ENCODE data around the gene FAHD1. TPM values are rescaled to one million over a fixed set of nuclear protein-coding genes. Genes with fewer than 3 reads are reported as not detected.

FAHD1 gene
- total RNA-seq, 1 donor from 2014 or later, result 26.3 TPM

DNA sequence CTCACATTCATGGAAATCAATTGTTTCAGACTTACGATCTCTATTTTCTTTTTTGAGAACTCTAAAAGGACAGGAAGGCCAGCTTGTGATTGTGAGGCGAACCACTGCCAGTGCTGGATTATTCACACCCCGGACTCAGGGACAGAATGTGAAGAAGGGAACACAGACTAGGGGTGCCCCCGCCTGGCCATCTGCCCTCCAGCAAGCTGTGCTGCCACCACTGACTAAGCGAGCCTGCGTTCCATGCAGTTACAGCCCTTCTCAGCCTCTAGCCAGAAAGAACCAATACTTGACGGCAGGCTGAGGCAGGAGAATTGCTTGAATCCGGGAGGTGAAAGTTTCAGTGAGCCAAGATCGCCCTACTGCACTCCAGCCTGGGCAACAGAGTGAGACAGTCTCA is 3.2 kb upstream of the FAHD1 start:
- H3K4me3 ChIP-seq, result no peak overlapping the region
- TF ChIP-seq, protein P1, sequence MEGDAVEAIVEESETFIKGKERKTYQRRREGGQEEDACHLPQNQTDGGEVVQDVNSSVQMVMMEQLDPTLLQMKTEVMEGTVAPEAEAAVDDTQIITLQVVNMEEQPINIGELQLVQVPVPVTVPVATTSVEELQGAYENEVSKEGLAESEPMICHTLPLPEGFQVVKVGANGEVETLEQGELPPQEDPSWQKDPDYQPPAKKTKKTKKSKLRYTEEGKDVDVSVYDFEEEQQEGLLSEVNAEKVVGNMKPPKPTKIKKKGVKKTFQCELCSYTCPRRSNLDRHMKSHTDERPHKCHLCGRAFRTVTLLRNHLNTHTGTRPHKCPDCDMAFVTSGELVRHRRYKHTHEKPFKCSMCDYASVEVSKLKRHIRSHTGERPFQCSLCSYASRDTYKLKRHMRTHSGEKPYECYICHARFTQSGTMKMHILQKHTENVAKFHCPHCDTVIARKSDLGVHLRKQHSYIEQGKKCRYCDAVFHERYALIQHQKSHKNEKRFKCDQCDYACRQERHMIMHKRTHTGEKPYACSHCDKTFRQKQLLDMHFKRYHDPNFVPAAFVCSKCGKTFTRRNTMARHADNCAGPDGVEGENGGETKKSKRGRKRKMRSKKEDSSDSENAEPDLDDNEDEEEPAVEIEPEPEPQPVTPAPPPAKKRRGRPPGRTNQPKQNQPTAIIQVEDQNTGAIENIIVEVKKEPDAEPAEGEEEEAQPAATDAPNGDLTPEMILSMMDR (IDR thresholded peaks at IDR 0.05; ENCODE audit: borderline replicate concordance), result no peak
- H3K9me3 ChIP-seq (replicated peaks), result no peaks in the 10 kb centered on the region
- intact Hi-C loops (cut with micrococcal nuclease), result no loop called here
- DNase-seq, result peak; percentile 41
- H3K27ac ChIP-seq (replicated peaks), result peak overlapping the region; percentile 22
- H3K4me1 ChIP-seq, result peaks cover 50% of the 10 kb centered on the region
- no peaks in the 10 kb centered on the region for H3K27me3 ChIP-seq (ENCODE audit: low read depth)
- peaks cover 41% of the 10 kb centered on the region for H3K36me3 ChIP-seq

DNA sequence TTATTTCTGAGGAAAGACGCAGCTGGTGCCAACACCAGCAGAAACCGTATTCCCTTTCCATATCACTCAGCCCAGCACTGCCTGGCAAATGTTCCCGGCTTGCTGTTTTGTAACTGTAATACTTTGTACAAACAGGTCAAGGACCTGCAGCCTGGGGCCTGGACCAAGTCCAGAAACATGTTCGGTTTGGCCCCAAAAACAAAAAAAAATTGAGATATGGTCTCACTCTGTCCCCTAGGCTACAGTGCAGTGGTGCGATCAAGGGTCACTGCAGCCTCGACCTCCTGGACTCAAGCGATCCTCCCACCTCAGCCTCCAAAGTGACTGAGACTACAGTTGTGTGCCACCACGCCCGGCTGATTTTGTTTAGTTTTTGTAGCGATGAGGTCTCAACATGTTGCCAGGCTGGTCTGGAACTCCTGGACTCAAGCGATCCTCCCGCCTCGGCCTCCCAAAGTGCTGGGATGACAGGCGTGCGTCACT is 1.6 kb upstream of the FAHD1 start:
- Histone ChIP-seq H3K27me3 (ENCODE audit: low read depth) (no peaks in the 10 kb centered on the region), H3K9me3 (replicated peaks) (no peaks in the 10 kb centered on the region), H3K4me1 (peaks cover 66% of the 10 kb centered on the region), H3K36me3 (peaks cover 35% of the 10 kb centered on the region), H3K4me3 (peak overlapping the region; percentile 99), H3K27ac (replicated peaks) (peak overlapping the region; percentile 98)
- no peak for DNase-seq
- TF ChIP-seq, protein P1 (IDR thresholded peaks at IDR 0.05; ENCODE audit: borderline replicate concordance), result no peak
- intact Hi-C loops (cut with micrococcal nuclease), result no loop called here

DNA sequence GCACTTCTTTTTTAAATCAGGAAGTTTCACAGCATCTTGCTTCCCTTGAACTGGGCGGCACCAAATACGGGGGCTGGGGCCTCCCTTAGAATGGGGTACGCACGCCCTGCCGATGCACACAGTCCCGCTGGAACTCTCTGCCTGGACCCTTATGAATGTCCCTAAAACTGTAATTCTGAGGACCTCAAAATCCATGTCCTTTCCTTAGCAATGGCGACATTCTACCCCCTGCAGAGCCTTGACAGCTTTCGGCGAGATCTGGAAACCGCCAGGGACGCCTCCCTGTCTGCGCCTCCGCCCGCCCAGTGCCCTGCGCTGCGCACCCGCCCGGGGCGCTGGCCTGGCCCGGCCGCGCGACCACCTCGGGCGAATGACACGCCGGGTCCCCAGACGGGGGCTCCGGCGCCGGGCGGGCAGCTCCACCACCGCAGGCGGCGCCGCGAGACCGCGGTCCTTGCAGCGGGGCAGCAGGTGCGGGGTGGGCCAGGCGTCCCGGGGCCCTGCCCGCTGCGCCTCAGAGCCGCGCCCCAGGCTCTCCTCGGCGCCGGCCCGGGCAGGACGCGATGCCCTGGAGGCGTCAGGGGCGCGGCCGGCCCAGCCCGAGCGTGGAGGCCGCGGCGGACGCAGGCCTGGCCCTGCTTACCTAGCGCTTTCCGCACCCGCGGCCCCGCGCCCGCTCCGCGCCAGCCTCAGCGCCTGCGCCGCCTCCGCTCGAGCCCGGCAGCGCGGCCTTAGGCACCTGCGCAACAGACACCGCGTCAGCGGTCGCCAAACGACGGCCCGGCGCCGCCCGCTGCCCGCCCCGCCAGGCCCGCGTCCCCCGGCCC is 929 bp upstream of the FAHD1 start:
- H3K36me3 ChIP-seq, result peaks cover 31% of the 10 kb centered on the region
- TF ChIP-seq, protein P1 (IDR thresholded peaks at IDR 0.05; ENCODE audit: borderline replicate concordance), result peak; percentile 12
- H3K9me3 ChIP-seq (replicated peaks), result no peaks in the 10 kb centered on the region
- peak; percentile 54 for DNase-seq
- peak overlapping the region; percentile 99 for H3K4me3 ChIP-seq
- intact Hi-C loops (cut with micrococcal nuclease), result no loop called here
- peaks cover 69% of the 10 kb centered on the region for H3K4me1 ChIP-seq
- H3K27me3 ChIP-seq (ENCODE audit: low read depth), result no peaks in the 10 kb centered on the region
- H3K27ac ChIP-seq (replicated peaks), result peak overlapping the region; percentile 98

DNA sequence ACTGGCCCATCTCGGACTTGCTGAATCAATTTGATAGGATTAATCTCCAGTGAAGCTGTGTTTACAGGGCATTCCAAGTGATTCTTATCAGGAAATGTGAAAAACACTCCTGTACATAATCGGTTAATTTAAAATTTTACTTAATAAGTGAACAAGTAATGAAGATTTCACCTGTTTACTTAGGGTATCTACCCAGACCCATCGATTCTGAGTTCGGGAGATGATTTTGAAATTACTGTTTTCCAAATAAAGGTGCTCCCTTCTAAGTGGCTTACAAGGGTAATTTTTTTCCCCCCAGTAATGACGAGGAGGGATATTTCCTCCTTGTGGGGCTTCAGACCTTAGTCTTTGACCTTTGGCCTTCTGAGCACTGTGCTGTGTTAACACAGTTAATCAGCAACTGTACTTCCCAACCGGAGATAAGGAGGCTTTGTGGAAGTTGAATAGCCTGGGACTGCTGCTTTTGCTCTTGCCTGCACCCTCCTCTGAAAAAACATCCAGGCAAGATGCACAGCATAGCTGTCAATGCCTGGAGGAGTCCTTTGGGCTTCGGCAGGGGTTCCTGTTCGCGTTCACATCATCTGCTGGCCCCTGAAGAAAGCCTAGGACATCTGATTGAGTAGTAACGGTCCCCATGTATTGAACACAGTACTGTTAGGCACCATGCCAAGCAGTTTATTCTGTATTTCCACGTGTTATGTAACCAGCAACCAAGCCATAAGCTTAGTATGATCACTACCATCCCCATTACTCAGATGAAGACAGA is 1.8 kb downstream of the FAHD1 start:
- no peak overlapping the region for H3K27ac ChIP-seq (replicated peaks)
- no peak for DNase-seq
- H3K27me3 ChIP-seq (ENCODE audit: low read depth), result no peaks in the 10 kb centered on the region
- intact Hi-C loops (cut with micrococcal nuclease), result no loop called here
- TF ChIP-seq, protein P1 (IDR thresholded peaks at IDR 0.05; ENCODE audit: borderline replicate concordance), result no peak
- peaks cover 13% of the 10 kb centered on the region for H3K36me3 ChIP-seq
- no peaks in the 10 kb centered on the region for H3K9me3 ChIP-seq (replicated peaks)
- H3K4me3 ChIP-seq, result peak overlapping the region; percentile 99
- H3K4me1 ChIP-seq, result peaks cover 62% of the 10 kb centered on the region

DNA sequence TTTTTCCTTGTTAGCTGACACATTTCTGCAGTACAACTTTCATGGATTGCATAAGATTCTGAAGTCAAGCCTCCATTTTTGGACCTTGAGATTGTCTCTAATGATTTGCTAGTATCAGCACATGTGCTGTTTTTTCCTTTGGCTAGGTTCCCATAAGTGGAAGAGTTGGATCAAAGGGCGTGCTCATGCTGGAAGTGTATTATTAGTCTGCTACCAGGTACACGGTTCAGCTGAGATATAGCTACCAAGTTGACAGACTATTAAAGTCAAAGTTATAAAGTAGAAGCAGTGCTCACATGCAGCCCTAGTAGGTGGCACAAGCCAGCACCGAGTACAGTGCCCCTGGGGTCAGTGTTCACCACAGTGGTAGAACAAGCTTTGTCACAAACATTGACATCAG is 3.2 kb downstream of the FAHD1 start:
- Histone ChIP-seq H3K27ac (replicated peaks) (no peak overlapping the region), H3K36me3 (peaks cover 13% of the 10 kb centered on the region), H3K27me3 (ENCODE audit: low read depth) (no peaks in the 10 kb centered on the region), H3K4me3 (no peak overlapping the region), H3K4me1 (peaks cover 48% of the 10 kb centered on the region), H3K9me3 (replicated peaks) (no peaks in the 10 kb centered on the region)
- intact Hi-C loops (cut with micrococcal nuclease), result no loop called here
- TF ChIP-seq, protein P1 (IDR thresholded peaks at IDR 0.05; ENCODE audit: borderline replicate concordance), result no peak
- DNase-seq, result no peak
